ENCODE data around the gene SNX33. TPM values are rescaled to one million over a fixed set of nuclear protein-coding genes. Genes with fewer than 3 reads are reported as not detected.

The SNX33 gene
- total and polyA plus RNA-seq, 2 of the 13 experiments (the other 11 are each of a cell fraction or from before 2014, with no cell fraction given), result 11.0 to 11.6 TPM

DNA sequence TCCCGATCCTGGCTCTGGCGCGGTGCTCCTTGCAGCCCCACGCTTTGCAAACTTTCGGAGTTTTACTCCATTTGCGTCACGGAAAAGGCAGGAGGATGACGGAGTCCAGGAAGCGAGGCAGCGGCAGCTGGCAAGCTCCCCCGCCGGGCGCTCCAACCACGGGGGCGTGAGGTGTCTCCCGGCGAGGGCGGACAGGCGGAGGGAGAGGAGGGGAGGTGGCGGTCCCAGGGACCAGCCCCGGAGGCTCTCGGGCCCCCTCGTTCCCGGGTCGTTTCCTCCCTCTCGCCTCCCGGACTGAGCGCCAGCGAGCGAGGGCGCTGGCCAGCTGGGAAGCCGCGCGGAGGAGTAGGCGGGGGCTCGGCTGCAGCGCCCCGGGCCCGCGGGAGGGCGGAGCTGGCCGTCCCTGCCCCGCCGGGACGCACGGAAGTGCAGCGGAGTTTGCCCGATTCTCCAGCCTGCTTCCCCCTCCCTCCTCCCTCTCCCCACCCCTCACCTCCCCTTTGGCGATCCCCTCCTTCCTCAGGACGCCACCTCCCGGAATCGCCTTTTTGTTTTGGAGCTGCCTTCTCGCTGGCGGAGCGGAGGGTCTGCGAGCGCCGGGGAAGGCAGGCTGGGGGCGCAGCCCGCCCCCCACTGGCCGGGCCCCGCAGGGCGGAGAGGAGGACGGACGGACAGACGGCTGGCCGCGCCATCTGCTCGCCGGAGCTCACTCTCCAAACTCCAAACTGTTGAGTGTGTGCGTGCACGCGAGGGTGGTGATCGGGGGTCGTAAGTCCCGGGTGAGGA, at the start of gene SNX33 (continued):
- TF ChIP-seq ZNF615 (CRISPR knock-in tag; IDR thresholded peaks at IDR 0.05; ENCODE audit: borderline replicate concordance) (no peak), ZNF337 (CRISPR knock-in tag; IDR thresholded peaks at IDR 0.05; ENCODE audit: borderline replicate concordance, low read depth) (no peak), NR2F1 (CRISPR knock-in tag; IDR thresholded peaks at IDR 0.05) (no peak; a peak in 1 of 4 replicates), ZBTB26 (CRISPR knock-in tag; IDR thresholded peaks at IDR 0.05; ENCODE audit: borderline replicate concordance) (0 out of 2 replicates have a peak, but pooled peaks have one; percentile 9), RELA (CRISPR knock-in tag; IDR thresholded peaks at IDR 0.05) (no peak), ZBTB3 (CRISPR knock-in tag; IDR thresholded peaks at IDR 0.05; ENCODE audit: borderline replicate concordance, low read depth) (no peak; the same call in 1 of the 2 replicates), ARID2 (CRISPR knock-in tag; IDR thresholded peaks at IDR 0.05; ENCODE audit: borderline replicate concordance) (peak; percentile 94), NFYB (CRISPR knock-in tag; IDR thresholded peaks at IDR 0.05) (no peak), KDM2A (CRISPR knock-in tag; IDR thresholded peaks at IDR 0.05; ENCODE audit: borderline replicate concordance, low read depth) (peak; percentile 74), PLRG1 (conservative IDR thresholded peaks at IDR 0.05) (no peak), JUNB (CRISPR knock-in tag; IDR thresholded peaks at IDR 0.05; ENCODE audit: borderline replicate concordance) (no peak), FOXA1 (IDR thresholded peaks at IDR 0.05) (no peak), FOXA1 (CRISPR knock-in tag; IDR thresholded peaks at IDR 0.05) (no peak), MIER2 (CRISPR knock-in tag; IDR thresholded peaks at IDR 0.05) (no peak), XBP1 (CRISPR knock-in tag; IDR thresholded peaks at IDR 0.05) (no peak), KLF9 (CRISPR knock-in tag; IDR thresholded peaks at IDR 0.05; ENCODE audit: low read depth) (no peak), FOSL2 (CRISPR knock-in tag; IDR thresholded peaks at IDR 0.05) (peak; percentile 9; the same call in 1 of the 2 replicates), SOX6 (IDR thresholded peaks at IDR 0.05) (no peak), SOX6 (CRISPR knock-in tag; IDR thresholded peaks at IDR 0.05) (no peak), HOXA7 (CRISPR knock-in tag; IDR thresholded peaks at IDR 0.05) (peak; percentile 65; the same call in 1 of the 2 replicates), HNF1B (CRISPR knock-in tag; IDR thresholded peaks at IDR 0.05) (no peak), KLF6 (CRISPR knock-in tag; IDR thresholded peaks at IDR 0.05) (peak; percentile 46; the same call in 1 of the 2 replicates), PCBP2 (optimal IDR thresholded peaks at IDR 0.05; ENCODE audit: low read depth, low read length, poor library complexity, severe bottlenecking) (no peak), ASH2L (IDR thresholded peaks at IDR 0.05; ENCODE audit: insufficient read length, low read depth, low read length) (peak; percentile 86), ATAD3A (CRISPR knock-in tag; IDR thresholded peaks at IDR 0.05) (no peak), ISX (CRISPR knock-in tag; conservative IDR thresholded peaks at IDR 0.05) (no peak)
- TF ChIP-seq, protein P1, sequence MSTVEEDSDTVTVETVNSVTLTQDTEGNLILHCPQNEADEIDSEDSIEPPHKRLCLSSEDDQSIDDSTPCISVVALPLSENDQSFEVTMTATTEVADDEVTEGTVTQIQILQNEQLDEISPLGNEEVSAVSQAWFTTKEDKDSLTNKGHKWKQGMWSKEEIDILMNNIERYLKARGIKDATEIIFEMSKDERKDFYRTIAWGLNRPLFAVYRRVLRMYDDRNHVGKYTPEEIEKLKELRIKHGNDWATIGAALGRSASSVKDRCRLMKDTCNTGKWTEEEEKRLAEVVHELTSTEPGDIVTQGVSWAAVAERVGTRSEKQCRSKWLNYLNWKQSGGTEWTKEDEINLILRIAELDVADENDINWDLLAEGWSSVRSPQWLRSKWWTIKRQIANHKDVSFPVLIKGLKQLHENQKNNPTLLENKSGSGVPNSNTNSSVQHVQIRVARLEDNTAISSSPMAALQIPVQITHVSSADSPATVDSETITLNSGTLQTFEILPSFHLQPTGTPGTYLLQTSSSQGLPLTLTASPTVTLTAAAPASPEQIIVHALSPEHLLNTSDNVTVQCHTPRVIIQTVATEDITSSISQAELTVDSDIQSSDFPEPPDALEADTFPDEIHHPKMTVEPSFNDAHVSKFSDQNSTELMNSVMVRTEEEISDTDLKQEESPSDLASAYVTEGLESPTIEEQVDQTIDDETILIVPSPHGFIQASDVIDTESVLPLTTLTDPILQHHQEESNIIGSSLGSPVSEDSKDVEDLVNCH (CRISPR knock-in tag; IDR thresholded peaks at IDR 0.05), result no peak
